SK-N-SH treated with all-trans-retinoic acid at 6 μM for 48 hours (cell line): ENCODE data around the gene PRKAG2.

Experiments
- ATAC-seq: fragments of 200-7000 bp; cut with Tn5 transposase; 3 replicates; pipeline ENCODE4 v1.9.1; 2020; ENCODE audit warnings: mild to moderate bottlenecking, moderate library complexity
- ARNTL ChIP-seq: fragments of 450-650 bp; formaldehyde crosslinking; IDR thresholded peaks from 2 replicates; pipeline ENCODE4 v1.5.0; 2020; ENCODE audit warnings: low read depth, mild to moderate bottlenecking, moderate library complexity, borderline replicate concordance
- BACH2 ChIP-seq: fragments of 250-450 bp; sonication (Bioruptor Pico); IDR thresholded peaks from 2 replicates; pipeline ENCODE4 v1.9.0; 2021; ENCODE audit warnings: mild to moderate bottlenecking, borderline replicate concordance
- CSDC2 ChIP-seq: fragments of 250-450 bp; sonication (Bioruptor Pico); IDR thresholded peaks from 2 replicates; pipeline ENCODE4 v1.5.0; 2020; ENCODE audit warnings: mild to moderate bottlenecking, moderate library complexity
- CSRNP3 ChIP-seq: fragments of 250-450 bp; sonication (Bioruptor Pico); IDR thresholded peaks from 2 replicates; pipeline ENCODE4 v1.5.1; 2021; ENCODE audit warnings: mild to moderate bottlenecking, moderate library complexity
- ESRRG ChIP-seq: fragments of 250-450 bp; sonication (Bioruptor Pico); IDR thresholded peaks from 2 replicates; pipeline ENCODE4 v1.6.1; 2021; ENCODE audit warnings: mild to moderate bottlenecking
- GLIS3 ChIP-seq: fragments of 250-450 bp; sonication (Bioruptor Pico); IDR thresholded peaks from 2 replicates; pipeline ENCODE4 v1.5.0; 2020; ENCODE audit warnings: mild to moderate bottlenecking, moderate library complexity
- ISL1 ChIP-seq: fragments of 250-450 bp; sonication (Bioruptor Pico); IDR thresholded peaks from 2 replicates; pipeline ENCODE4 v2.1.2; 2022; ENCODE audit warnings: mild to moderate bottlenecking, moderate library complexity
- OSR1 ChIP-seq: fragments of 250-450 bp; sonication (Bioruptor Pico); IDR thresholded peaks from 2 replicates; pipeline ENCODE4 v1.8.0; 2022; ENCODE audit warnings: moderate library complexity, mild to moderate bottlenecking, inconsistent platforms
- POU6F1 ChIP-seq: fragments of 250-450 bp; sonication (Bioruptor Pico); IDR thresholded peaks from 2 replicates; pipeline ENCODE4 v1.8.0; 2021; ENCODE audit warnings: low read depth, mild to moderate bottlenecking, moderate library complexity, borderline replicate concordance
- PPARA ChIP-seq: fragments of 250-450 bp; sonication (Bioruptor Pico); IDR thresholded peaks from 2 replicates; pipeline ENCODE4 v1.5.0; 2020; ENCODE audit warnings: mild to moderate bottlenecking, borderline replicate concordance
- RARB ChIP-seq: fragments of 250-450 bp; sonication (Bioruptor Pico); IDR thresholded peaks from 2 replicates; pipeline ENCODE4 v1.8.0; 2021; ENCODE audit warnings: mild to moderate bottlenecking, moderate library complexity
- TCF4 ChIP-seq: fragments of 250-450 bp; sonication (Bioruptor Pico); IDR thresholded peaks from 2 replicates; pipeline ENCODE4 v1.8.0; 2021; ENCODE audit warnings: mild to moderate bottlenecking, moderate library complexity, borderline replicate concordance
- TOX ChIP-seq: fragments of 250-450 bp; sonication (Bioruptor Pico); IDR thresholded peaks from 2 replicates; pipeline ENCODE4 v1.8.0; 2021; ENCODE audit warnings: mild to moderate bottlenecking, moderate library complexity, borderline replicate concordance
- ZC3H10 ChIP-seq: fragments of 250-450 bp; sonication (Bioruptor Pico); IDR thresholded peaks from 2 replicates; pipeline ENCODE4 v1.5.1; 2021; ENCODE audit warnings: mild to moderate bottlenecking, moderate library complexity
- ZFP3 ChIP-seq: fragments of 250-450 bp; sonication (Bioruptor Pico); IDR thresholded peaks from 2 replicates; pipeline ENCODE4 v1.5.0; 2020; ENCODE audit warnings: mild to moderate bottlenecking, moderate library complexity
- ZFP30 ChIP-seq: fragments of 450-650 bp; formaldehyde crosslinking; IDR thresholded peaks from 2 replicates; pipeline ENCODE4 v1.5.0; 2022; ENCODE audit warnings: mild to moderate bottlenecking, moderate library complexity
- ZNF565 ChIP-seq: fragments of 450-650 bp; formaldehyde crosslinking; conservative IDR thresholded peaks from 2 replicates; pipeline ENCODE4 v1.5.0; 2020; ENCODE audit warnings: low read depth, mild to moderate bottlenecking, moderate library complexity
- ZNF70 ChIP-seq: fragments of 450-650 bp; formaldehyde crosslinking; IDR thresholded peaks from 2 replicates; pipeline ENCODE4 v1.5.0; 2020; ENCODE audit warnings: mild to moderate bottlenecking, moderate library complexity
- ZNF8 ChIP-seq: fragments of 450-650 bp; formaldehyde crosslinking; IDR thresholded peaks from 2 replicates; pipeline ENCODE4 v1.5.0; 2020; ENCODE audit warnings: mild to moderate bottlenecking, moderate library complexity
- TF ChIP-seq, protein P1 (sequence below): fragments of 250-450 bp; sonication (Bioruptor Pico); IDR thresholded peaks from 2 replicates; pipeline ENCODE4 v1.8.0; 2020; ENCODE audit warnings: mild to moderate bottlenecking, moderate library complexity, borderline replicate concordance
- TF ChIP-seq, protein P2 (sequence below): fragments of 250-450 bp; sonication (Bioruptor Pico); IDR thresholded peaks from 2 replicates; pipeline ENCODE4 v1.5.0; 2020; ENCODE audit warnings: mild to moderate bottlenecking, moderate library complexity
- TF ChIP-seq, protein P3 (sequence below): fragments of 250-450 bp; sonication (Bioruptor Pico); IDR thresholded peaks from 2 replicates; pipeline ENCODE4 v1.5.1; 2020; ENCODE audit warnings: low read depth, mild to moderate bottlenecking, moderate library complexity

The PRKAG2 gene

GRCh38 chr7:151735186-151735850 lies 141.6 kb downstream of the PRKAG2 start (continued):
- TF ChIP-seq, protein P1, sequence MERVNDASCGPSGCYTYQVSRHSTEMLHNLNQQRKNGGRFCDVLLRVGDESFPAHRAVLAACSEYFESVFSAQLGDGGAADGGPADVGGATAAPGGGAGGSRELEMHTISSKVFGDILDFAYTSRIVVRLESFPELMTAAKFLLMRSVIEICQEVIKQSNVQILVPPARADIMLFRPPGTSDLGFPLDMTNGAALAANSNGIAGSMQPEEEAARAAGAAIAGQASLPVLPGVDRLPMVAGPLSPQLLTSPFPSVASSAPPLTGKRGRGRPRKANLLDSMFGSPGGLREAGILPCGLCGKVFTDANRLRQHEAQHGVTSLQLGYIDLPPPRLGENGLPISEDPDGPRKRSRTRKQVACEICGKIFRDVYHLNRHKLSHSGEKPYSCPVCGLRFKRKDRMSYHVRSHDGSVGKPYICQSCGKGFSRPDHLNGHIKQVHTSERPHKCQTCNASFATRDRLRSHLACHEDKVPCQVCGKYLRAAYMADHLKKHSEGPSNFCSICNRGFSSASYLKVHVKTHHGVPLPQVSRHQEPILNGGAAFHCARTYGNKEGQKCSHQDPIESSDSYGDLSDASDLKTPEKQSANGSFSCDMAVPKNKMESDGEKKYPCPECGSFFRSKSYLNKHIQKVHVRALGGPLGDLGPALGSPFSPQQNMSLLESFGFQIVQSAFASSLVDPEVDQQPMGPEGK (CRISPR knock-in tag): no peak
- TF ChIP-seq ZNF8 (CRISPR knock-in tag) (no peak), BACH2 (CRISPR knock-in tag) (no peak)

DNA sequence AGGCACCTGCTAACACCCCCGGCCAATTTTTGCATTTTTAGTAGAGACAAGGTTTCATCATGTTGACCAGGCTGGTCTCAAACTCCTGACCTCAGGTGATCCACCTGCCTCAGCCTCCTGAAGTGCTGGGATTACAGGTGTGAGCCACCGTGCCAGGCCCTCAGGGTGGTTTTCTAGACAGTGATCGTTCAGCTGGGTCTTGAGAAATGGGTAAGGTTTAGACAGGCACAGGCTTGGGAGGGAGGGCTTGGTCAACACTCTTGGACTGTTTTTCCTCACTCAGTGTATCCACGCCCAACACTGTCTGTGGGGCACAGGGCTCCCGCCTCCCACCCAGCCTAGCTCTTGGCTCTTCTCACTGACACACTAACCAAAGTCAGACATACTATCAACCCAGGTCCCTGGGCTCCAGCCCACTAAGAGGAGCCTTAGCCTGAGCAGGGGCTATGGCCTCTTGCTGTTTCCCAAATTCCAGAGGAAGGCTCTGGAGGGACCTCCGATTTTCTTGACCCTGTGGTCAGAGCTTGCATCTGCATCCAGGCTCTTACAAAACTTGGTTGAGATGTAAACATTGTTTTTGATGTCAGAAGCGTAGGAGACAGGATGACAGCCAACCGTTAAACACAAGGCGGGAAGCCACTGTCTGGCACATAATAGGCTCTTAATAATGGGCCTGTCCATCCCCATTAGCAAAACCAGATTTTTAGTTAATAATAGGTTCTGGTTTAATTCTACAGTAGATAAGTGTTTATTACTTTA lies 143.9 kb downstream of the PRKAG2 start:
- no peak for ATAC-seq
- TF ChIP-seq ZC3H10 (CRISPR knock-in tag): no peak
- no peak for TF ChIP-seq ZFP3 (CRISPR knock-in tag)
- TF ChIP-seq, protein P1 (CRISPR knock-in tag): no peak
- TF ChIP-seq GLIS3 (CRISPR knock-in tag): no peak
- no peak for TF ChIP-seq BACH2 (CRISPR knock-in tag)
- no peak for TF ChIP-seq ZNF70 (CRISPR knock-in tag)
- TF ChIP-seq ISL1: no peak
- no peak for TF ChIP-seq TOX (CRISPR knock-in tag)
- TF ChIP-seq POU6F1 (CRISPR knock-in tag): no peak
- no peak for TF ChIP-seq ZNF565
- TF ChIP-seq, protein P2, sequence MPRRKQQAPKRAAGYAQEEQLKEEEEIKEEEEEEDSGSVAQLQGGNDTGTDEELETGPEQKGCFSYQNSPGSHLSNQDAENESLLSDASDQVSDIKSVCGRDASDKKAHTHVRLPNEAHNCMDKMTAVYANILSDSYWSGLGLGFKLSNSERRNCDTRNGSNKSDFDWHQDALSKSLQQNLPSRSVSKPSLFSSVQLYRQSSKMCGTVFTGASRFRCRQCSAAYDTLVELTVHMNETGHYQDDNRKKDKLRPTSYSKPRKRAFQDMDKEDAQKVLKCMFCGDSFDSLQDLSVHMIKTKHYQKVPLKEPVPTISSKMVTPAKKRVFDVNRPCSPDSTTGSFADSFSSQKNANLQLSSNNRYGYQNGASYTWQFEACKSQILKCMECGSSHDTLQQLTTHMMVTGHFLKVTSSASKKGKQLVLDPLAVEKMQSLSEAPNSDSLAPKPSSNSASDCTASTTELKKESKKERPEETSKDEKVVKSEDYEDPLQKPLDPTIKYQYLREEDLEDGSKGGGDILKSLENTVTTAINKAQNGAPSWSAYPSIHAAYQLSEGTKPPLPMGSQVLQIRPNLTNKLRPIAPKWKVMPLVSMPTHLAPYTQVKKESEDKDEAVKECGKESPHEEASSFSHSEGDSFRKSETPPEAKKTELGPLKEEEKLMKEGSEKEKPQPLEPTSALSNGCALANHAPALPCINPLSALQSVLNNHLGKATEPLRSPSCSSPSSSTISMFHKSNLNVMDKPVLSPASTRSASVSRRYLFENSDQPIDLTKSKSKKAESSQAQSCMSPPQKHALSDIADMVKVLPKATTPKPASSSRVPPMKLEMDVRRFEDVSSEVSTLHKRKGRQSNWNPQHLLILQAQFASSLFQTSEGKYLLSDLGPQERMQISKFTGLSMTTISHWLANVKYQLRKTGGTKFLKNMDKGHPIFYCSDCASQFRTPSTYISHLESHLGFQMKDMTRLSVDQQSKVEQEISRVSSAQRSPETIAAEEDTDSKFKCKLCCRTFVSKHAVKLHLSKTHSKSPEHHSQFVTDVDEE (CRISPR knock-in tag): no peak
- no peak for TF ChIP-seq ESRRG (CRISPR knock-in tag)
- TF ChIP-seq ZFP30 (CRISPR knock-in tag): no peak
- no peak for TF ChIP-seq CSDC2 (CRISPR knock-in tag)
- TF ChIP-seq RARB: no peak
- TF ChIP-seq ZNF8 (CRISPR knock-in tag): no peak
- TF ChIP-seq OSR1 (CRISPR knock-in tag): no peak

- no peak for ATAC-seq
- no peak for TF ChIP-seq ZNF70 (CRISPR knock-in tag)
- TF ChIP-seq, protein P3, sequence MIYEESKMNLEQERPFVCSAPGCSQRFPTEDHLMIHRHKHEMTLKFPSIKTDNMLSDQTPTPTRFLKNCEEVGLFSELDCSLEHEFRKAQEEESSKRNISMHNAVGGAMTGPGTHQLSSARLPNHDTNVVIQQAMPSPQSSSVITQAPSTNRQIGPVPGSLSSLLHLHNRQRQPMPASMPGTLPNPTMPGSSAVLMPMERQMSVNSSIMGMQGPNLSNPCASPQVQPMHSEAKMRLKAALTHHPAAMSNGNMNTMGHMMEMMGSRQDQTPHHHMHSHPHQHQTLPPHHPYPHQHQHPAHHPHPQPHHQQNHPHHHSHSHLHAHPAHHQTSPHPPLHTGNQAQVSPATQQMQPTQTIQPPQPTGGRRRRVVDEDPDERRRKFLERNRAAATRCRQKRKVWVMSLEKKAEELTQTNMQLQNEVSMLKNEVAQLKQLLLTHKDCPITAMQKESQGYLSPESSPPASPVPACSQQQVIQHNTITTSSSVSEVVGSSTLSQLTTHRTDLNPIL (CRISPR knock-in tag): no peak
- no peak for TF ChIP-seq TCF4
- no peak for TF ChIP-seq PPARA
- TF ChIP-seq POU6F1 (CRISPR knock-in tag): no peak
- TF ChIP-seq, protein P1 (CRISPR knock-in tag): no peak
- TF ChIP-seq ZFP3 (CRISPR knock-in tag): no peak
- no peak for TF ChIP-seq RARB
- TF ChIP-seq CSRNP3 (CRISPR knock-in tag): no peak
- no peak for TF ChIP-seq ARNTL (CRISPR knock-in tag)
- TF ChIP-seq OSR1 (CRISPR knock-in tag): no peak
Measured at GRCh38 chr7:151732292-151732691, 144.6 kb downstream of the PRKAG2 start.
